Small intestine (tissue), 7 donors: ENCODE data around the gene UHMK1. TPM values are rescaled to one million over a fixed set of nuclear protein-coding genes. Genes with fewer than 3 reads are reported as not detected.
"Not testable (repeated sequence)": the region's sequence is repeated elsewhere in the genome, so short reads cannot be mapped to it uniquely, and the experiment has no call there.

ENCODE experiments used
- DNase-seq, 2 donors: peaks; one replicate each; pipeline versions ENCODE4 v3.0.0 to v3.0.0-alpha.2; 2013
- FAIRE-seq: peaks from 2 replicates; lab custom pipeline; 2012; peaks lifted over from hg19 to GRCh38; lab: Jason Lieb, UNC
- H3K27ac ChIP-seq, 3 donors: one replicate each; pipeline ENCODE4 v1.5.1; 2013; ENCODE audit warnings: low read length in 2 of 3, mild to moderate bottlenecking in 2 of 3, control low read depth in 1 of 3, inconsistent platforms in 1 of 3, low read depth in 1 of 3, moderate library complexity in 1 of 3
- H3K27me3 ChIP-seq, 3 donors: one replicate each; pipeline ENCODE4 v1.6.1; 2013; ENCODE audit warnings: low read length in 3 of 3, inconsistent platforms in 1 of 3; ENCODE audit not compliant: control insufficient read depth in 3 of 3, insufficient read depth in 3 of 3
- H3K36me3 ChIP-seq, 3 donors: one replicate each; pipeline ENCODE4 v1.6.1; 2013; ENCODE audit warnings: low read length in 3 of 3, inconsistent platforms in 1 of 3, low read depth in 1 of 3, mild to moderate bottlenecking in 1 of 3, moderate library complexity in 1 of 3; ENCODE audit not compliant: control insufficient read depth in 3 of 3, insufficient read depth in 2 of 3
- H3K4me1 ChIP-seq, 3 donors: one replicate each; pipeline ENCODE4 v1.6.1; 2013; ENCODE audit warnings: low read length in 2 of 3, inconsistent platforms in 1 of 3, low read depth in 1 of 3, mild to moderate bottlenecking in 1 of 3, moderate library complexity in 1 of 3; ENCODE audit not compliant: control insufficient read depth in 3 of 3, insufficient read depth in 2 of 3
- H3K4me3 ChIP-seq, 3 donors: one replicate each; pipeline ENCODE4 v1.5.1; 2013; ENCODE audit warnings: low read length in 3 of 3, control low read depth in 1 of 3, inconsistent platforms in 1 of 3, low read depth in 1 of 3, mild to moderate bottlenecking in 1 of 3, moderate library complexity in 1 of 3
- H3K9me3 ChIP-seq, 2 donors: one replicate each; pipeline ENCODE4 v1.6.1; 2013; ENCODE audit warnings: low read depth in 1 of 2, low read length in 1 of 2; ENCODE audit not compliant: control insufficient read depth in 2 of 2, insufficient read depth in 1 of 2
- WGBS, 3 donors: extraction: QIAGEN DNeasy Blood & Tissue Kit; methylation state at CpG; one replicate each; pipeline ENCODE4 v1.1.7; 2013; 5-methylcytosine and 5-hydroxymethylcytosine counted together
- polyA plus RNA-seq, 4 donors: library from polyadenylated mRNA; stranded (reverse) in 3 of 4; unstranded in 1 of 4; fragments of 200-250 nt in 3 of 4; fragments of 120-200 nt in 1 of 4; gene quantifications; one replicate each; pipeline versions ENCODE4 v1.2.1 to v1.2.3, GENCODE V29; 2013
- donor health status: healthy with polysubstance abuse.
- donor health status: control.
- donor health status: control.
- donor health status: Bipolar disorder and iron deficiency.
- donor health status: healthy.

The UHMK1 gene
- polyA plus RNA-seq, 4 donors: 13.0 to 40.8 (median 17.6) TPM

GRCh38 chr1:162561616-162562469 is 64.2 kb downstream of the UHMK1 start, which contains the start of gene UAP1:
Gene UAP1 (plus strand): TSS chr1:162561722. CDS start chr1:162566069, 4,347 bp downstream.
- DNase-seq (peak in 1 of 2 donors; percentile 47), FAIRE-seq (no peak)
- 0 to 1% (median 1%) methylated on average over 41 to 69 of the region's 69 CpGs for WGBS, 3 donors
- peaks cover 0 to 8% (median 2%) of the 10 kb centered on the region in 3 donors for H3K36me3 ChIP-seq
- peak within 1 kb of the TSS; percentile 85 to 97 (median 85) for H3K4me3 ChIP-seq
- H3K27me3 ChIP-seq: no peaks in the 10 kb centered on the region
- peaks cover 3 to 8% (median 8%) of the 10 kb centered on the region in 3 donors for H3K4me1 ChIP-seq
- H3K27ac ChIP-seq: peak within 1 kb of the TSS; percentile 93 to 100 (median 97)
- H3K9me3 ChIP-seq: no peaks in the 10 kb centered on the region

- peak overlapping the region in 2 of 3 donors; percentile 85 to 97 for H3K4me3 ChIP-seq
- 21 to 36% (median 28%) methylated on average over 5 of the region's 5 CpGs for WGBS, 3 donors
- FAIRE-seq: no peak
- H3K4me1 ChIP-seq: peaks cover 3 to 9% (median 8%) of the 10 kb centered on the region in 3 donors
- no peaks in the 10 kb centered on the region for H3K27me3 ChIP-seq
- H3K27ac ChIP-seq: peak overlapping the region; percentile 93 to 97 (median 97)
- H3K36me3 ChIP-seq: peaks cover 0 to 8% (median 4%) of the 10 kb centered on the region in 3 donors
- no peaks in the 10 kb centered on the region for H3K9me3 ChIP-seq
- DNase-seq: peak; percentile 76 to 83
Observed at GRCh38 chr1:162562470-162562828, 64.8 kb downstream of the UHMK1 start.

- H3K27ac ChIP-seq: peak overlapping the region in 1 of 3 donors; percentile 37
- DNase-seq: peak in 1 of 2 donors; percentile 62
- no peaks in the 10 kb centered on the region for H3K27me3 ChIP-seq
- H3K4me3 ChIP-seq: no peak overlapping the region
- peaks cover 5 to 9% (median 8%) of the 10 kb centered on the region in 3 donors for H3K4me1 ChIP-seq
- no peaks in the 10 kb centered on the region for H3K9me3 ChIP-seq
- no peak for FAIRE-seq
- WGBS, 3 donors: 77 to 79% (median 78%) methylated on average over 5 of the region's 5 CpGs
- H3K36me3 ChIP-seq: peaks cover 0 to 12% (median 6%) of the 10 kb centered on the region in 3 donors
Observed at GRCh38 chr1:162564762-162565218, 67.2 kb downstream of the UHMK1 start.

GRCh38 chr1:162565460-162565859 is 67.8 kb downstream of the UHMK1 start:
- no peak for FAIRE-seq
- no peaks in the 10 kb centered on the region for H3K27me3 ChIP-seq
- no peak for DNase-seq
- H3K27ac ChIP-seq: no peak overlapping the region
- H3K36me3 ChIP-seq: peaks cover 0 to 12% (median 6%) of the 10 kb centered on the region in 3 donors
- H3K4me1 ChIP-seq: peaks cover 5 to 10% (median 9%) of the 10 kb centered on the region in 3 donors
- H3K9me3 ChIP-seq: no peaks in the 10 kb centered on the region
- H3K4me3 ChIP-seq: no peak overlapping the region

GRCh38 chr1:162566870-162567269 is 69.3 kb downstream of the UHMK1 start:
- Histone ChIP-seq H3K27me3 (no peaks in the 10 kb centered on the region), H3K36me3 (peaks cover 0 to 12% (median 6%) of the 10 kb centered on the region in 3 donors), H3K4me1 (peaks cover 6 to 12% (median 9%) of the 10 kb centered on the region in 3 donors), H3K4me3 (no peak overlapping the region), H3K27ac (no peak overlapping the region), H3K9me3 (no peaks in the 10 kb centered on the region)
- WGBS, 3 donors: 79 to 88% (median 88%) methylated on average over 1 of the region's 1 CpG
- no peak for DNase-seq
- FAIRE-seq: no peak

- FAIRE-seq (no peak), DNase-seq (peak; percentile 22 to 65)
- WGBS, 3 donors: 32 to 45% (median 36%) methylated on average over 4 of the region's 4 CpGs
- H3K27ac ChIP-seq: peak overlapping the region in 2 of 3 donors; percentile 5 to 35
- peaks cover 0 to 12% (median 6%) of the 10 kb centered on the region in 3 donors for H3K36me3 ChIP-seq
- H3K27me3 ChIP-seq: no peaks in the 10 kb centered on the region
- peaks cover 6 to 14% (median 9%) of the 10 kb centered on the region in 3 donors for H3K4me1 ChIP-seq
- H3K9me3 ChIP-seq: no peaks in the 10 kb centered on the region
- no peak overlapping the region for H3K4me3 ChIP-seq
Observed at GRCh38 chr1:162568802-162569201, 71.2 kb downstream of the UHMK1 start.

- peak overlapping the region in 1 of 3 donors; percentile 21 for H3K27ac ChIP-seq
- peaks cover 3 to 10% (median 5%) of the 10 kb centered on the region in 3 donors for H3K4me1 ChIP-seq
Observed at GRCh38 chr1:162570718-162571117, 73.1 kb downstream of the UHMK1 start.

GRCh38 chr1:162571121-162571520 is 73.5 kb downstream of the UHMK1 start:
- H3K27me3 ChIP-seq, DNase-seq, H3K4me3 ChIP-seq, FAIRE-seq, H3K9me3 ChIP-seq: not testable (repeated sequence)
- 49 to 75% (median 52%) methylated on average over 7 of the region's 7 CpGs for WGBS, 3 donors
- Histone ChIP-seq H3K36me3 (peaks cover 0 to 12% (median 6%) of the 10 kb centered on the region in 3 donors), H3K4me1 (peaks cover 3 to 10% (median 3%) of the 10 kb centered on the region in 3 donors), H3K27ac (peak overlapping the region in 1 of 3 donors; percentile 21)

More at GRCh38 chr1:162570718-162571117, 73.1 kb downstream of the UHMK1 start:
- DNase-seq (peak; percentile 23 to 29), FAIRE-seq (no peak)
- WGBS, 3 donors: 78 to 91% (median 90%) methylated on average over 1 of the region's 1 CpG
- Histone ChIP-seq H3K4me3 (no peak overlapping the region), H3K36me3 (peaks cover 0 to 13% (median 6%) of the 10 kb centered on the region in 3 donors), H3K27me3 (no peaks in the 10 kb centered on the region), H3K9me3 (no peaks in the 10 kb centered on the region)
